Neural progenitor cell (in vitro differentiated cells): ENCODE results near the gene CHKA. TPM values are rescaled to one million over a fixed set of nuclear protein-coding genes. Genes with fewer than 3 reads are reported as not detected.

Experiments used
- DNase-seq: peaks from one replicate; pipeline ENCODE4 v3.0.0-alpha.2; 2016; ENCODE audit warnings: low spot score
- H2AFZ ChIP-seq: fragments of 200-600 bp; sonication (generic); replicated peaks from 2 replicates; pipeline ENCODE4 v1.6.1; 2016; ENCODE audit warnings: antibody characterized with exemption
- H3F3A ChIP-seq: fragments of 200-600 bp; sonication (generic); 2 replicates; pipeline ENCODE4 v1.6.1; 2016; ENCODE audit warnings: antibody characterized with exemption, low read depth
- H3K27ac ChIP-seq: fragments of 200-600 bp; sonication (generic); 2 replicates; pipeline ENCODE4 v1.5.1; 2016; ENCODE audit warnings: mild to moderate bottlenecking
- H3K27me3 ChIP-seq: fragments of 200-600 bp; sonication (generic); 2 replicates; pipeline ENCODE4 v1.6.1; 2016; ENCODE audit warnings: mild to moderate bottlenecking, moderate library complexity
- H3K36me3 ChIP-seq: fragments of 200-600 bp; sonication (generic); 2 replicates; pipeline ENCODE4 v1.5.1; 2016
- H3K4me1 ChIP-seq: fragments of 200-600 bp; sonication (generic); 2 replicates; pipeline ENCODE4 v1.6.1; 2016; ENCODE audit warnings: mixed run types
- H3K4me2 ChIP-seq: fragments of 200-600 bp; sonication (generic); 2 replicates; pipeline ENCODE4 v1.6.1; 2016
- H3K4me3 ChIP-seq: fragments of 200-600 bp; sonication (generic); 2 replicates; pipeline ENCODE4 v1.5.1; 2016
- H3K79me2 ChIP-seq: fragments of 200-600 bp; sonication (generic); 2 replicates; pipeline ENCODE4 v1.6.1; 2016; ENCODE audit warnings: low read depth
- H3K9ac ChIP-seq: fragments of 200-600 bp; sonication (generic); 2 replicates; pipeline ENCODE4 v1.6.1; 2016
- H3K9me3 ChIP-seq: fragments of 200-600 bp; sonication (generic); 2 replicates; pipeline ENCODE4 v1.5.1; 2016; ENCODE audit warnings: low read depth
- H4K20me1 ChIP-seq: fragments of 200-600 bp; sonication (generic); 2 replicates; pipeline ENCODE4 v1.6.1; 2016; ENCODE audit warnings: low read depth
- H3K27ac Mint-ChIP-seq: 3 replicates; pipeline ENCODE4 v1.8.0; 2021; ENCODE audit warnings: mixed read lengths
- H3K27me3 Mint-ChIP-seq: 2 replicates; pipeline ENCODE4 v1.8.0; 2022; ENCODE audit warnings: low read depth, mild to moderate bottlenecking, inconsistent platforms, moderate library complexity, mixed read lengths; ENCODE audit not compliant: insufficient read depth
- H3K36me3 Mint-ChIP-seq: 3 replicates; pipeline ENCODE4 v1.8.0; 2021; ENCODE audit warnings: mixed read lengths
- H3K4me1 Mint-ChIP-seq: 3 replicates; pipeline ENCODE4 v1.8.0; 2021; ENCODE audit warnings: mixed read lengths
- H3K4me3 Mint-ChIP-seq: 3 replicates; pipeline ENCODE4 v1.8.0; 2021; ENCODE audit warnings: mild to moderate bottlenecking, moderate library complexity, mixed read lengths
- H3K9me3 Mint-ChIP-seq: 3 replicates; pipeline ENCODE4 v1.8.0; 2020; ENCODE audit warnings: mixed read lengths
- EZH2 ChIP-seq: fragments of 200-600 bp; sonication (generic); IDR thresholded peaks from 2 replicates; pipeline ENCODE4 v1.6.1; 2017; ENCODE audit warnings: antibody characterized with exemption, mild to moderate bottlenecking, moderate library complexity
- EZH2phosphoT487 ChIP-seq: fragments of 200-600 bp; sonication (generic); IDR thresholded peaks from 2 replicates; pipeline ENCODE4 v1.6.1; 2017; ENCODE audit warnings: antibody characterized with exemption
- total RNA-seq: library from RNA; depleted of rRNA; stranded (reverse); fragments of >200 nt; gene quantifications from 2 replicates; pipeline ENCODE4 v1.2.3, GENCODE V29; 2015; ENCODE audit warnings: low replicate concordance
- TF ChIP-seq, protein P1 (sequence below): fragments of 200-600 bp; sonication (generic); IDR thresholded peaks from 2 replicates; pipeline ENCODE4 v1.5.1; 2017; ENCODE audit warnings: antibody characterized with exemption, mild to moderate bottlenecking

Gene CHKA
- total RNA-seq, 1 donor from 2014 or later = 36.8 TPM

GRCh38 chr11:68099474-68100405 lies 21.4 kb downstream of the CHKA start:
- Histone ChIP-seq H3K4me2 (no peak overlapping the region), H3F3A (no peaks in the 10 kb centered on the region), H3K27ac (no peak overlapping the region), H3K79me2 (peaks cover 65% of the 10 kb centered on the region), H3K9ac (no peak overlapping the region), H3K27me3 (no peaks in the 10 kb centered on the region), H3K4me3 (no peak overlapping the region), H3K36me3 (no peaks in the 10 kb centered on the region), H2AFZ (no peak overlapping the region), H4K20me1 (peaks cover 21% of the 10 kb centered on the region), H3K4me1 (no peaks in the 10 kb centered on the region), H3K9me3 (no peaks in the 10 kb centered on the region)
- H3K9me3 Mint-ChIP-seq = peaks cover 16% of the 10 kb centered on the region
- H3K36me3 Mint-ChIP-seq = peaks cover 30% of the 10 kb centered on the region
- TF ChIP-seq EZH2phosphoT487 = no peak
- TF ChIP-seq EZH2 = no peak
- TF ChIP-seq, protein P1, sequence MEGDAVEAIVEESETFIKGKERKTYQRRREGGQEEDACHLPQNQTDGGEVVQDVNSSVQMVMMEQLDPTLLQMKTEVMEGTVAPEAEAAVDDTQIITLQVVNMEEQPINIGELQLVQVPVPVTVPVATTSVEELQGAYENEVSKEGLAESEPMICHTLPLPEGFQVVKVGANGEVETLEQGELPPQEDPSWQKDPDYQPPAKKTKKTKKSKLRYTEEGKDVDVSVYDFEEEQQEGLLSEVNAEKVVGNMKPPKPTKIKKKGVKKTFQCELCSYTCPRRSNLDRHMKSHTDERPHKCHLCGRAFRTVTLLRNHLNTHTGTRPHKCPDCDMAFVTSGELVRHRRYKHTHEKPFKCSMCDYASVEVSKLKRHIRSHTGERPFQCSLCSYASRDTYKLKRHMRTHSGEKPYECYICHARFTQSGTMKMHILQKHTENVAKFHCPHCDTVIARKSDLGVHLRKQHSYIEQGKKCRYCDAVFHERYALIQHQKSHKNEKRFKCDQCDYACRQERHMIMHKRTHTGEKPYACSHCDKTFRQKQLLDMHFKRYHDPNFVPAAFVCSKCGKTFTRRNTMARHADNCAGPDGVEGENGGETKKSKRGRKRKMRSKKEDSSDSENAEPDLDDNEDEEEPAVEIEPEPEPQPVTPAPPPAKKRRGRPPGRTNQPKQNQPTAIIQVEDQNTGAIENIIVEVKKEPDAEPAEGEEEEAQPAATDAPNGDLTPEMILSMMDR = no peak
- peaks cover 23% of the 10 kb centered on the region for H3K4me1 Mint-ChIP-seq
- H3K27me3 Mint-ChIP-seq = peaks cover 2% of the 10 kb centered on the region
- peak overlapping the region; percentile 34 for H3K27ac Mint-ChIP-seq
- no peak for DNase-seq
- H3K4me3 Mint-ChIP-seq = no peak overlapping the region

GRCh38 chr11:68099057-68099456 lies 22.1 kb downstream of the CHKA start:
- Histone ChIP-seq H3K9me3 (no peaks in the 10 kb centered on the region), H2AFZ (no peak overlapping the region), H3K4me2 (no peak overlapping the region), H4K20me1 (peaks cover 21% of the 10 kb centered on the region), H3K27ac (no peak overlapping the region), H3K4me3 (no peak overlapping the region), H3K36me3 (no peaks in the 10 kb centered on the region), H3K27me3 (no peaks in the 10 kb centered on the region), H3K4me1 (no peaks in the 10 kb centered on the region), H3K9ac (no peak overlapping the region), H3F3A (no peaks in the 10 kb centered on the region), H3K79me2 (peaks cover 58% of the 10 kb centered on the region)
- H3K9me3 Mint-ChIP-seq = peaks cover 16% of the 10 kb centered on the region
- H3K4me1 Mint-ChIP-seq = peaks cover 23% of the 10 kb centered on the region
- peak overlapping the region; percentile 73 for H3K27ac Mint-ChIP-seq
- peaks cover 31% of the 10 kb centered on the region for H3K36me3 Mint-ChIP-seq
- TF ChIP-seq, protein P1 = no peak
- TF ChIP-seq EZH2phosphoT487 = no peak
- no peak for TF ChIP-seq EZH2
- DNase-seq = no peak
- H3K4me3 Mint-ChIP-seq = no peak overlapping the region
- H3K27me3 Mint-ChIP-seq = peaks cover 2% of the 10 kb centered on the region

DNA sequence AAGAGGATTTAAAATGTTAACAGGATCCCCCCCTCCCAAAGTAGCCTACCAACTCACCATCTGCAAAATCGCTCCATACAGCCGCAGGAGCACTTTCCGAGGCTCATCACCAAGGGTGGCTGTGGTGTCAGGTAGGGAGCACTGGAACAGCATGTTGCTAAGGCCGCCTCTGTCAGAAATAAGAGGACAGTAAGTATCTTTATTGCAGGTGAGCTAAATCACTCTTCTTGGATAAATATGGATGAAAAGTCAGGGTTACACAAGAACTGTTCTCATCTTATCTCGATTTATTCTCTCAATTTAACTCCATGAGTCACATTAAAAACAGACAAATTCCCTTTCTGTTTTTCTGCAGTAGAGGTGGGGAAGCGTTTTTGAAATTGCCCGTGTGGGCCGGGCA lies 24.2 kb downstream of the CHKA start:
- H3K9ac ChIP-seq = no peak overlapping the region
- no peak for DNase-seq
- no peaks in the 10 kb centered on the region for H3K27me3 ChIP-seq
- Mint-ChIP-seq H3K9me3 (peaks cover 6% of the 10 kb centered on the region), H3K4me3 (no peak overlapping the region), H3K4me1 (peaks cover 29% of the 10 kb centered on the region), H3K27me3 (peaks cover 2% of the 10 kb centered on the region), H3K27ac (no peak overlapping the region), H3K36me3 (peaks cover 18% of the 10 kb centered on the region)
- no peak overlapping the region for H3K27ac ChIP-seq
- H3F3A ChIP-seq = no peaks in the 10 kb centered on the region
- no peak for TF ChIP-seq EZH2phosphoT487
- no peak for TF ChIP-seq EZH2
- TF ChIP-seq, protein P1 = no peak
- H2AFZ ChIP-seq = no peak overlapping the region
- no peaks in the 10 kb centered on the region for H3K9me3 ChIP-seq
- no peaks in the 10 kb centered on the region for H3K36me3 ChIP-seq
- H3K4me3 ChIP-seq = no peak overlapping the region
- H4K20me1 ChIP-seq = peaks cover 21% of the 10 kb centered on the region
- H3K4me1 ChIP-seq = no peaks in the 10 kb centered on the region
- H3K79me2 ChIP-seq = peaks cover 37% of the 10 kb centered on the region
- H3K4me2 ChIP-seq = no peak overlapping the region
